IMR-90 (cell line): ENCODE results near the gene IFNLR1. TPM values are rescaled to one million over a fixed set of nuclear protein-coding genes. Genes with fewer than 3 reads are reported as not detected.

Experiments
- ATAC-seq: fragments of 200-7000 bp; cut with Tn5 transposase; 2 replicates; pipeline ENCODE4 v1.9.1; 2020; ENCODE audit warnings: low read depth, mild to moderate bottlenecking, moderate library complexity
- BruUV-seq: library from RNA; stranded (reverse); fragments of 400-500 nt; replicated peaks from 2 replicates; lab custom pipeline; 2021; lab: Mats Ljungman, UMichigan
- CTCF ChIA-PET: fragments of 300-600 bp; formaldehyde crosslinking; extraction: SDS; loops from one replicate; lab custom pipeline; 2021; ENCODE audit warnings: antibody characterized with exemption; lab: Yijun Ruan, JAX
- POLR2A ChIA-PET: fragments of 300-600 bp; sonication (Branson Sonifier 250); formaldehyde crosslinking; loops from one replicate; lab custom pipeline; 2022; ENCODE audit warnings: antibody characterized with exemption; ENCODE audit not compliant: unreplicated experiment; lab: Charles Lee
- DNase-seq: peaks from one replicate; pipeline ENCODE4 v3.0.0; 2013
- H2AFZ ChIP-seq: replicated peaks from 2 replicates; pipeline ENCODE3; 2013; ENCODE audit warnings: low read length, mild to moderate bottlenecking; ENCODE audit not compliant: poor library complexity
- H2AK5ac ChIP-seq: 2 replicates; pipeline ENCODE4 v1.6.1; 2013; ENCODE audit warnings: low read depth, low read length, inconsistent platforms
- H2AK9ac ChIP-seq: replicated peaks from 2 replicates; pipeline ENCODE3; 2013; ENCODE audit warnings: mild to moderate bottlenecking, low read depth, low read length, moderate library complexity; ENCODE audit not compliant: poor library complexity
- H2BK120ac ChIP-seq: 2 replicates; pipeline ENCODE4 v1.6.1; 2013; ENCODE audit warnings: low read depth, low read length, inconsistent platforms
- H2BK15ac ChIP-seq: 3 replicates; pipeline ENCODE4 v1.6.1; 2013; ENCODE audit warnings: low read depth, low read length, inconsistent platforms
- H2BK20ac ChIP-seq: 2 replicates; pipeline ENCODE4 v1.6.1; 2013; ENCODE audit warnings: low read depth, mild to moderate bottlenecking, inconsistent platforms, low read length, moderate library complexity
- H2BK5ac ChIP-seq: 2 replicates; pipeline ENCODE4 v1.6.1; 2013; ENCODE audit warnings: mild to moderate bottlenecking, low read depth, low read length, inconsistent platforms; ENCODE audit not compliant: poor library complexity, severe bottlenecking
- H3K14ac ChIP-seq: replicated peaks from 2 replicates; pipeline ENCODE4 v1.6.1; 2013; ENCODE audit warnings: low read depth, low read length, inconsistent platforms
- H3K18ac ChIP-seq: 2 replicates; pipeline ENCODE4 v1.6.1; 2013; ENCODE audit warnings: low read depth, low read length, control low read depth
- H3K23ac ChIP-seq: 2 replicates; pipeline ENCODE4 v1.6.1; 2013; ENCODE audit warnings: low read depth, low read length, inconsistent platforms
- H3K27ac ChIP-seq: 2 replicates; pipeline ENCODE4 v1.5.1; 2013; ENCODE audit warnings: mild to moderate bottlenecking, control low read depth, low read length; ENCODE audit not compliant: insufficient read depth
- H3K27me3 ChIP-seq: 2 replicates; pipeline ENCODE4 v1.6.1; 2013; ENCODE audit warnings: low read length; ENCODE audit not compliant: control insufficient read depth, insufficient read depth
- H3K36me3 ChIP-seq: 2 replicates; pipeline ENCODE4 v1.6.1; 2013; ENCODE audit warnings: low read length, mixed read lengths; ENCODE audit not compliant: control insufficient read depth, insufficient read depth
- H3K4ac ChIP-seq: 2 replicates; pipeline ENCODE4 v1.6.1; 2013; ENCODE audit warnings: low read depth, low read length, inconsistent platforms
- H3K4me1 ChIP-seq: 2 replicates; pipeline ENCODE4 v1.6.1; 2013; ENCODE audit warnings: low read length, mixed read lengths; ENCODE audit not compliant: control insufficient read depth, insufficient read depth
- H3K4me2 ChIP-seq: 2 replicates; pipeline ENCODE4 v1.6.1; 2013; ENCODE audit warnings: low read depth, mild to moderate bottlenecking, control low read depth, low read length, moderate library complexity
- H3K4me3 ChIP-seq: 2 replicates; pipeline ENCODE4 v1.5.1; 2013; ENCODE audit warnings: low read depth, mild to moderate bottlenecking, control low read depth, low read length, moderate library complexity; ENCODE audit not compliant: insufficient read depth
- H3K56ac ChIP-seq: 2 replicates; pipeline ENCODE4 v1.6.1; 2013; ENCODE audit warnings: low read length, inconsistent platforms; ENCODE audit not compliant: insufficient read depth; ENCODE audit errors: extremely low read depth
- H3K79me1 ChIP-seq, 2 experiments: 2 replicates each; pipeline ENCODE4 v1.6.1; 2013; ENCODE audit warnings: low read length in 2 of 2, inconsistent platforms in 1 of 2, low read depth in 1 of 2
- H3K9ac ChIP-seq: 2 replicates; pipeline ENCODE4 v1.6.1; 2013; ENCODE audit warnings: low read depth, low read length, control low read depth
- H3K9me1 ChIP-seq: 2 replicates; pipeline ENCODE4 v1.6.1; 2013; ENCODE audit warnings: low read length, inconsistent platforms; ENCODE audit not compliant: insufficient read depth
- H3K9me3 ChIP-seq: 2 replicates; pipeline ENCODE4 v1.6.1; 2013; ENCODE audit warnings: low read length; ENCODE audit not compliant: control insufficient read depth, insufficient read depth
- H4K20me1 ChIP-seq: 2 replicates; pipeline ENCODE4 v1.6.1; 2013; ENCODE audit warnings: low read length, inconsistent platforms; ENCODE audit not compliant: insufficient read depth
- H4K5ac ChIP-seq: 2 replicates; pipeline ENCODE4 v1.6.1; 2013; ENCODE audit warnings: mild to moderate bottlenecking, low read depth, low read length, control low read depth
- H4K8ac ChIP-seq, 2 experiments: 2 replicates each; pipeline ENCODE4 v1.6.1; 2013; ENCODE audit warnings: low read depth in 2 of 2, low read length in 2 of 2, control low read depth in 1 of 2, inconsistent platforms in 1 of 2
- H4K91ac ChIP-seq: 2 replicates; pipeline ENCODE4 v1.6.1; 2013; ENCODE audit warnings: low read depth, low read length, inconsistent platforms; ENCODE audit not compliant: insufficient read depth
- CHD1 ChIP-seq: IDR thresholded peaks from 2 replicates; pipeline ENCODE4 v1.6.1; 2012; ENCODE audit warnings: low read depth, low read length, improper control_type of control experiment
- FOS ChIP-seq: fragments of 150-350 bp; IDR thresholded peaks from 2 replicates; pipeline ENCODE4 v1.6.1; 2016; ENCODE audit warnings: low read depth, low read length
- MXI1 ChIP-seq: IDR thresholded peaks from 2 replicates; pipeline ENCODE4 v1.6.1; 2012; ENCODE audit warnings: low read depth, mild to moderate bottlenecking, low read length, moderate library complexity, borderline replicate concordance
- NFE2L2 ChIP-seq: fragments of 150-350 bp; IDR thresholded peaks from 2 replicates; pipeline ENCODE4 v1.6.1; 2016; ENCODE audit warnings: low read depth, mild to moderate bottlenecking, low read length
- RAD21 ChIP-seq: IDR thresholded peaks from 2 replicates; pipeline ENCODE4 v1.6.1; 2012; ENCODE audit warnings: low read length, improper control_type of control experiment
- RFX5 ChIP-seq: IDR thresholded peaks from 2 replicates; pipeline ENCODE4 v1.8.0; 2012; ENCODE audit warnings: low read depth, mild to moderate bottlenecking, low read length, moderate library complexity
- SMC3 ChIP-seq: fragments of 150-350 bp; IDR thresholded peaks from 2 replicates; pipeline ENCODE4 v1.6.1; 2016; ENCODE audit warnings: low read depth, mild to moderate bottlenecking, antibody characterized with exemption, low read length, moderate library complexity
- WGBS, 2 experiments: methylation state at CpG; one replicate each; pipeline versions ENCODE4 v1.1.5 to v1.1.7; 2013; ENCODE audit warnings: missing lambda C conversion rate in 2 of 2; ENCODE audit not compliant: insufficient read length in 1 of 2; ENCODE audit errors: extremely low coverage in 2 of 2; 5-methylcytosine and 5-hydroxymethylcytosine counted together
- dilution Hi-C: fragments of 300-500 bp; cut with HindIII; formaldehyde crosslinking; loops from one replicate; pipeline ENCODE4 v1.14.3; 2018; ENCODE audit warnings: low sequenced_read_pairs; ENCODE audit not compliant: unreplicated experiment
- in situ Hi-C: fragments of 300-500 bp; cut with MboI; formaldehyde crosslinking; loops from 3 replicates; pipeline ENCODE4 v1.14.3; 2019; ENCODE audit warnings: low sequenced_read_pairs, inconsistent platforms, mixed read lengths
- intact Hi-C: fragments of 100-400 bp; cut with micrococcal nuclease; formaldehyde crosslinking; loops from 2 replicates; pipeline ENCODE4 v1.10.0; 2022
- polyA plus RNA-seq, 3 experiments: library from polyadenylated mRNA; depleted of rRNA; stranded (reverse); fragments of >200 nt; gene quantifications; 2 replicates each; pipeline ENCODE4 v1.2.3, GENCODE V29; 2012; ENCODE audit warnings: low replicate concordance in 1 of 3
- total RNA-seq: library from RNA; depleted of rRNA; stranded (reverse); fragments of >200 nt; gene quantifications from 2 replicates; pipeline ENCODE4 v1.2.3, GENCODE V29; 2012

Gene IFNLR1
- total and polyA plus RNA-seq, 2 of the 4 experiments (the other 2 are of a cell fraction), result not detected

DNA sequence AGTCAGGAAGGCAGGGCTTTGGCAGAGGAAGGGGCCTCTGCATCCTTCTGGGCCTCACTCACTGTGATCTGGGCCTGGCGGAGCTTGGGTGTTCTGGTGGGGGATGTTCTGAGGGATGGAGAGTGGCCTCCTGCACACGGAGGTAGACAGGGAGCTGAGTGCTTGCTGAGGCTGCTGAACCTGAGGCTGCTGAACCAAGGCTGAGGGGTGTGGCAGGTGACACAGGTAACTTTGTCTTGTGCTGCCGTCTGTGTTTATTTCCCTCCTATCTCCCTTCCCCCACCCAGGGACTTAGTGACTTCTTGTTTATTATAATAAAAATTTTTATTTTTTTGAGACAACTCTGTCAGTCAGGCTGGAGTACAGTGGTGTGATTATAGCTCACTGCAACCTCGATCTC is 37.7 kb upstream of the IFNLR1 start:
- dilution Hi-C loops, result no loop called here
- Histone ChIP-seq H3K27me3 (peaks cover 53% of the 10 kb centered on the region), H4K20me1 (no peaks in the 10 kb centered on the region), H3K18ac (no peak overlapping the region), H4K8ac (no peak overlapping the region), H2BK15ac (no peak overlapping the region), H4K91ac (no peak overlapping the region), H3K27ac (no peak overlapping the region), H3K4me1 (no peaks in the 10 kb centered on the region), H3K14ac (no peak overlapping the region), H2AK9ac (no peak overlapping the region), H2BK120ac (no peak overlapping the region), H2AFZ (no peak overlapping the region), H2BK20ac (no peak overlapping the region), H2AK5ac (no peak overlapping the region), H3K9me3 (no peaks in the 10 kb centered on the region; the same call in 1 of the 2 replicates), H3K9ac (no peak overlapping the region), H4K5ac (no peak overlapping the region), H3K23ac (no peak overlapping the region), H3K79me1 (no peaks in the 10 kb centered on the region), H3K36me3 (no peaks in the 10 kb centered on the region), H3K4me2 (no peak overlapping the region), H3K9me1 (no peaks in the 10 kb centered on the region), H3K56ac (no peak overlapping the region), H3K4me3 (no peak overlapping the region), H2BK5ac (no peak overlapping the region), H3K4ac (no peak overlapping the region)
- DNase-seq, result no peak
- intact Hi-C loops, result no loop called here
- CTCF ChIA-PET, result interaction anchor here (0.7 kb wide), 1 partner anchor 23 kb away, joined by 3 read pairs; no protein-coding TSS in a partner anchor
- POLR2A ChIA-PET, result no interaction called here
- WGBS, 2 experiments, result 83% methylated on average over 1 of the region's 4 CpGs; no CpG with 5 or more reads in 1 of the 2 experiments
- in situ Hi-C loops, result no loop called here
- no TSS peak for BruUV-seq
- ATAC-seq, result no peak
- TF ChIP-seq SMC3 (no peak), NFE2L2 (no peak), FOS (no peak), CHD1 (no peak), MXI1 (no peak), RAD21 (no peak), RFX5 (no peak)
